Measurements from ENCODE around the gene CSMD2. TPM values are rescaled to one million over a fixed set of nuclear protein-coding genes. Genes with fewer than 3 reads are reported as not detected.
"Not testable (repeated sequence)": the region's sequence is repeated elsewhere in the genome, so short reads cannot be mapped to it uniquely, and the experiment has no call there.

Gene CSMD2
- total RNA-seq, 2 donors from 2014 or later, result 0.62 to 2.8 TPM

GRCh38 chr1:34100332-34100731, 64.7 kb downstream of the CSMD2 start:
- no peak for DNase-seq
- 92 to 95% methylated on average over 3 to 5 of the region's 5 CpGs for WGBS, 2 experiments (ENCODE audit: insufficient coverage in 1 of 2, insufficient read length in 1 of 2)
- Mint-ChIP-seq H3K36me3 (ENCODE audit: low read depth) (no peaks in the 10 kb centered on the region), H3K9me3 (peaks cover 5% of the 10 kb centered on the region), H3K27ac (no peak overlapping the region), H3K4me3 (no peak overlapping the region), H3K4me1 (no peaks in the 10 kb centered on the region), H3K27me3 (ENCODE audit: insufficient read depth) (peaks cover 5% of the 10 kb centered on the region)
- no peak overlapping the region for H3K27ac ChIP-seq (ENCODE audit: low read depth, low read length)
- no peak overlapping the region for H3K9ac ChIP-seq (ENCODE audit: extremely low read depth, low read length, poor library complexity, severe bottlenecking)
- TF ChIP-seq, protein P1, sequence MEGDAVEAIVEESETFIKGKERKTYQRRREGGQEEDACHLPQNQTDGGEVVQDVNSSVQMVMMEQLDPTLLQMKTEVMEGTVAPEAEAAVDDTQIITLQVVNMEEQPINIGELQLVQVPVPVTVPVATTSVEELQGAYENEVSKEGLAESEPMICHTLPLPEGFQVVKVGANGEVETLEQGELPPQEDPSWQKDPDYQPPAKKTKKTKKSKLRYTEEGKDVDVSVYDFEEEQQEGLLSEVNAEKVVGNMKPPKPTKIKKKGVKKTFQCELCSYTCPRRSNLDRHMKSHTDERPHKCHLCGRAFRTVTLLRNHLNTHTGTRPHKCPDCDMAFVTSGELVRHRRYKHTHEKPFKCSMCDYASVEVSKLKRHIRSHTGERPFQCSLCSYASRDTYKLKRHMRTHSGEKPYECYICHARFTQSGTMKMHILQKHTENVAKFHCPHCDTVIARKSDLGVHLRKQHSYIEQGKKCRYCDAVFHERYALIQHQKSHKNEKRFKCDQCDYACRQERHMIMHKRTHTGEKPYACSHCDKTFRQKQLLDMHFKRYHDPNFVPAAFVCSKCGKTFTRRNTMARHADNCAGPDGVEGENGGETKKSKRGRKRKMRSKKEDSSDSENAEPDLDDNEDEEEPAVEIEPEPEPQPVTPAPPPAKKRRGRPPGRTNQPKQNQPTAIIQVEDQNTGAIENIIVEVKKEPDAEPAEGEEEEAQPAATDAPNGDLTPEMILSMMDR (conservative IDR thresholded peaks at IDR 0.05), result no peak
- H3K9me3 ChIP-seq (ENCODE audit: control insufficient read depth, low read length), result no peaks in the 10 kb centered on the region
- H3K4me1 ChIP-seq (ENCODE audit: control insufficient read depth, insufficient read depth, low read length), result no peaks in the 10 kb centered on the region
- no peaks in the 10 kb centered on the region for H3K27me3 ChIP-seq (ENCODE audit: control insufficient read depth, insufficient read depth, low read length, poor library complexity, severe bottlenecking)
- no peaks in the 10 kb centered on the region for H3K36me3 ChIP-seq (ENCODE audit: control insufficient read depth, insufficient read depth, low read length)
- no peak overlapping the region for H3K4me3 ChIP-seq (ENCODE audit: low read length)

DNA sequence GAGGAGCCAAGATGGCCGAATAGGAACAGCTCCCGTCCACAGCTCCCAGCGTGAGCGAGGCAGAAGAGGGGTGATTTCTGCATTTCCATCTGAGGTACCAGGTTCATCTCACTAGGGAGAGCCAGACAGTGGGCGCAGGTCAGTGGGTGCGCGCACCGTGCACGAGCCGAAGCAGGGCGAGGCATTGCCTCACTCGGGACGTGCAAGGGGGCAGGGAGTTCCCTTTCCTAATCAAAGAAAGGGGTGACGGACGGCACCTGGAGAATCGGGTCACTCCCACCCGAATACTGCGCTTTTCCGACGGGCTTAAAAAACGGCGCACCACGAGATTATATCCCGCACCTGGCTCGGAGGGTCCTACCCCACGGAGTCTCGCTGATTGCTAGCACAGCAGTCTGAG, 72.6 kb downstream of the CSMD2 start:
- Mint-ChIP-seq H3K27me3 (ENCODE audit: insufficient read depth) (peaks cover 16% of the 10 kb centered on the region), H3K4me1 (peaks cover 13% of the 10 kb centered on the region), H3K9me3 (peaks cover 13% of the 10 kb centered on the region)
- WGBS, 2 experiments (ENCODE audit: insufficient coverage in 1 of 2, insufficient read length in 1 of 2), result 87 to 88% methylated on average over 7 to 13 of the region's 27 CpGs
- H3K4me3 Mint-ChIP-seq; H3K4me3 ChIP-seq (ENCODE audit: low read length); H3K36me3 ChIP-seq (ENCODE audit: control insufficient read depth, insufficient read depth, low read length); H3K4me1 ChIP-seq (ENCODE audit: control insufficient read depth, insufficient read depth, low read length); H3K27ac Mint-ChIP-seq; H3K36me3 Mint-ChIP-seq (ENCODE audit: low read depth); H3K27me3 ChIP-seq (ENCODE audit: control insufficient read depth, insufficient read depth, low read length, poor library complexity, severe bottlenecking); DNase-seq; H3K27ac ChIP-seq (ENCODE audit: low read depth, low read length); H3K9me3 ChIP-seq (ENCODE audit: control insufficient read depth, low read length); H3K9ac ChIP-seq (ENCODE audit: extremely low read depth, low read length, poor library complexity, severe bottlenecking): not testable (repeated sequence)

GRCh38 chr1:34089731-34090130, 75.3 kb downstream of the CSMD2 start:
- WGBS, 2 experiments (ENCODE audit: insufficient coverage in 1 of 2, insufficient read length in 1 of 2), result 88 to 94% methylated on average over 6 of the region's 6 CpGs
- Mint-ChIP-seq H3K27me3 (ENCODE audit: insufficient read depth) (peaks cover 21% of the 10 kb centered on the region), H3K36me3 (ENCODE audit: low read depth) (peaks cover 5% of the 10 kb centered on the region), H3K4me3 (no peak overlapping the region), H3K4me1 (peaks cover 28% of the 10 kb centered on the region), H3K27ac (no peak overlapping the region), H3K9me3 (peaks cover 13% of the 10 kb centered on the region)
- Histone ChIP-seq H3K9me3 (ENCODE audit: control insufficient read depth, low read length) (peaks cover 8% of the 10 kb centered on the region), H3K27me3 (ENCODE audit: control insufficient read depth, insufficient read depth, low read length, poor library complexity, severe bottlenecking) (no peaks in the 10 kb centered on the region), H3K27ac (ENCODE audit: low read depth, low read length) (no peak overlapping the region), H3K9ac (ENCODE audit: extremely low read depth, low read length, poor library complexity, severe bottlenecking) (no peak overlapping the region), H3K4me3 (ENCODE audit: low read length) (no peak overlapping the region), H3K36me3 (ENCODE audit: control insufficient read depth, insufficient read depth, low read length) (no peaks in the 10 kb centered on the region), H3K4me1 (ENCODE audit: control insufficient read depth, insufficient read depth, low read length) (peaks cover 9% of the 10 kb centered on the region)
- TF ChIP-seq, protein P1 (conservative IDR thresholded peaks at IDR 0.05), result no peak
- DNase-seq, result no peak

DNA sequence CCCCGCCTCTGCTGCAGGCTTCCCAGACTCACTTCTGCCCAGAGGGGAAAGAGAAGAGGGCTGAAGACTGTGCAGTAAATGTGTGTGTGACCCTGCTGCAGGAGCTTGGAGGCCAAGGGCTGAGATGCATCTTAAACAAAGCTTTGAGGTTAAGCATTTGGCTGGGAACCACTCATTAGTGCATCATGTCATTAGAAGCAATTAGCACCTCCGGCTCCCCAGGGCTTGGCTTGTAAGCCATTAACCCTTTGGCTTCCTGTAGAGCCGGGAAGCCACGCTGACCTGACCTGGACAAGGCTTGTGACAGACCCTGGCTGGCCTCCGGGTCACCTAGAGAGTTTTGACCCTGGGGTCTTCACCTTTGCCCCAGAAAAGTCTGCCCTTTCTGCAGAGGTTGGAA, 77.0 kb downstream of the CSMD2 start:
- Histone ChIP-seq H3K9me3 (ENCODE audit: control insufficient read depth, low read length) (peaks cover 8% of the 10 kb centered on the region), H3K27ac (ENCODE audit: low read depth, low read length) (no peak overlapping the region), H3K9ac (ENCODE audit: extremely low read depth, low read length, poor library complexity, severe bottlenecking) (no peak overlapping the region), H3K4me1 (ENCODE audit: control insufficient read depth, insufficient read depth, low read length) (peaks cover 9% of the 10 kb centered on the region), H3K36me3 (ENCODE audit: control insufficient read depth, insufficient read depth, low read length) (no peaks in the 10 kb centered on the region), H3K4me3 (ENCODE audit: low read length) (no peak overlapping the region), H3K27me3 (ENCODE audit: control insufficient read depth, insufficient read depth, low read length, poor library complexity, severe bottlenecking) (no peaks in the 10 kb centered on the region)
- H3K36me3 Mint-ChIP-seq (ENCODE audit: low read depth), result peaks cover 9% of the 10 kb centered on the region
- H3K4me1 Mint-ChIP-seq, result peaks cover 28% of the 10 kb centered on the region
- no peak overlapping the region for H3K27ac Mint-ChIP-seq
- TF ChIP-seq, protein P1 (conservative IDR thresholded peaks at IDR 0.05), result no peak
- peak; percentile 84 for DNase-seq
- peaks cover 26% of the 10 kb centered on the region for H3K9me3 Mint-ChIP-seq
- 33 to 50% methylated on average over 1 to 5 of the region's 5 CpGs for WGBS, 2 experiments (ENCODE audit: insufficient coverage in 1 of 2, insufficient read length in 1 of 2)
- peaks cover 21% of the 10 kb centered on the region for H3K27me3 Mint-ChIP-seq (ENCODE audit: insufficient read depth)
- no peak overlapping the region for H3K4me3 Mint-ChIP-seq
